Aorta (tissue), 4 donors: Measurements from ENCODE around the gene DPT. TPM values are rescaled to one million over a fixed set of nuclear protein-coding genes. Genes with fewer than 3 reads are reported as not detected.

Experiments
- polyA plus RNA-seq, 2 donors: library from polyadenylated mRNA; stranded (reverse); fragments of 200-250 nt; gene quantifications; one replicate each; pipeline ENCODE4 v1.2.3, GENCODE V29; 2013
- total RNA-seq, 2 donors: library from RNA; stranded (reverse); fragmentation: NEBNext Ultra II Directional; extraction: Animal tissue kit (Norgen Biotek cat#: 25700); gene quantifications; one replicate each; pipeline ENCODE4 v1.2.1, GENCODE V29; 2021
- donor health status: healthy with polysubstance abuse.
- donor health status: Bipolar disorder and iron deficiency.
- donor health status: DM: no; HTN: no; CAD: no.
- donor health status: DM: yes; HTN: yes; CAD: no.

The DPT gene
- total and polyA plus RNA-seq, 4 donors, result 32.5 to 73.2 (median 48.9) TPM

Other genes with a start within 250 kb of the DPT start
- 1 to 10 TPM in 1 of 2 donors, not detected in 1; 1.1 TPM for gene XCL2, start 185.2 kb downstream of the DPT start, total RNA-seq
- gene XCL2, start 185.2 kb downstream of the DPT start, polyA plus RNA-seq, result not detected
- under 1 TPM in 1 of 2 donors, not detected in 1; 0.26 TPM for gene XCL1, start 152.6 kb downstream of the DPT start, total RNA-seq
- under 1 TPM in 1 of 2 donors, not detected in 1; 0.20 TPM for gene XCL1, start 152.6 kb downstream of the DPT start, polyA plus RNA-seq